ENCODE measurements around the gene EMP3. TPM values are rescaled to one million over a fixed set of nuclear protein-coding genes. Genes with fewer than 3 reads are reported as not detected.

The EMP3 gene
- 14.5 and 33.8 TPM in 2 replicates for total RNA-seq (2014; rRNA removed; shearing (Covaris generic))
- 21.1 and 23.1 TPM in 2 replicates for total RNA-seq (2022)
- Bru-seq, nascent RNA = percentile 45 among the genes with signal in this experiment
- percentile 49 among the genes with signal in this experiment for BruChase-seq, experiment 1, labeled RNA remaining after a 6-hour chase
- BruChase-seq, experiment 2, labeled RNA remaining after a 2-hour chase = percentile 47 among the genes with signal in this experiment
- long read RNA-seq, transcript EMP3-201 (5 exons, 876 nt) = major isoform, 7 of 49 reads
- long read RNA-seq, partial matches to known transcripts = 32 of 49 reads
- long read RNA-seq, other reads (novel, unspliced or antisense) = 10 of 49 reads

- intact Hi-C loops (cut with micrococcal nuclease; ENCODE audit: unreplicated experiment) = no loop called here
- POLR2A ChIA-PET = no interaction called here
- Histone ChIP-seq H4K20me1 (ENCODE audit: insufficient read depth, low read length) (no peaks in the 10 kb centered on the region), H3K4me3 (ENCODE audit: low read depth, low read length, poor library complexity, severe bottlenecking) (peak within 1 kb of the TSS; percentile 63), H3K4me2 (ENCODE audit: low read length) (peak within 1 kb of the TSS; percentile 69), H3K79me2 (ENCODE audit: insufficient read depth, low read depth, low read length) (peaks cover 6% of the 10 kb centered on the region; the same call in 1 of the 2 replicates), H3K4me1 (ENCODE audit: insufficient read depth, low read length, poor library complexity, severe bottlenecking) (peaks cover 52% of the 10 kb centered on the region), H2AFZ (ENCODE audit: low read length) (peak within 1 kb of the TSS; percentile 58; the same call in 1 of the 2 replicates), H3K27ac (ENCODE audit: low read depth, low read length, poor library complexity, severe bottlenecking) (peak within 1 kb of the TSS; percentile 42), H3K36me3 (ENCODE audit: insufficient read depth, low read length) (peaks cover 7% of the 10 kb centered on the region), H3K9me2 (ENCODE audit: insufficient read depth, low read length) (no peaks in the 10 kb centered on the region), H3K9me3 (ENCODE audit: low read length) (peaks cover 7% of the 10 kb centered on the region; the same call in 1 of the 2 replicates)
- CTCF ChIA-PET (ENCODE audit: unreplicated experiment) = no interaction called here
- peak; percentile 51 for DNase-seq (ENCODE audit: low spot score)
- TF ChIP-seq CTCF (conservative IDR thresholded peaks at IDR 0.05; ENCODE audit: low read length) (no peak), EZH2phosphoT487 (IDR thresholded peaks at IDR 0.05; ENCODE audit: borderline replicate concordance, low read depth, low read length) (no peak)
- BruUV-seq (replicated peaks) = no TSS peak
Measured at GRCh38 chr19:48325265-48325910, at the start of gene EMP3. Gene EMP3, plus strand, starts transcription at chr19:48325552. Its CDS starts 1,293 bp downstream, at chr19:48326845.

- no peak for TF ChIP-seq EZH2phosphoT487 (IDR thresholded peaks at IDR 0.05; ENCODE audit: borderline replicate concordance, low read depth, low read length)
- TF ChIP-seq CTCF (conservative IDR thresholded peaks at IDR 0.05; ENCODE audit: low read length) = no peak
- H3K4me3 ChIP-seq (ENCODE audit: low read depth, low read length, poor library complexity, severe bottlenecking) = no peak overlapping the region
- ChIA-PET POLR2A (no interaction called here), CTCF (ENCODE audit: unreplicated experiment) (no interaction called here)
- no peak for DNase-seq (ENCODE audit: low spot score)
- no peaks in the 10 kb centered on the region for H3K79me2 ChIP-seq (ENCODE audit: insufficient read depth, low read depth, low read length)
- H3K4me2 ChIP-seq (ENCODE audit: low read length) = no peak overlapping the region
- no peaks in the 10 kb centered on the region for H3K9me2 ChIP-seq (ENCODE audit: insufficient read depth, low read length)
- no peak overlapping the region for H3K27ac ChIP-seq (ENCODE audit: low read depth, low read length, poor library complexity, severe bottlenecking)
- H3K9me3 ChIP-seq (ENCODE audit: low read length) = 0 out of 2 replicates have a peak, but pooled peaks cover 6% of the 10 kb centered on the region
- H2AFZ ChIP-seq (ENCODE audit: low read length) = no peak overlapping the region
- no peaks in the 10 kb centered on the region for H3K36me3 ChIP-seq (ENCODE audit: insufficient read depth, low read length)
- H4K20me1 ChIP-seq (ENCODE audit: insufficient read depth, low read length) = no peaks in the 10 kb centered on the region
- no TSS peak for BruUV-seq (replicated peaks)
- H3K4me1 ChIP-seq (ENCODE audit: insufficient read depth, low read length, poor library complexity, severe bottlenecking) = no peaks in the 10 kb centered on the region
- intact Hi-C loops (cut with micrococcal nuclease; ENCODE audit: unreplicated experiment) = no loop called here
Measured at GRCh38 chr19:48279747-48280146, 45.6 kb upstream of the EMP3 start.

GRCh38 chr19:48283908-48284307, 41.4 kb upstream of the EMP3 start:
- no peak for DNase-seq (ENCODE audit: low spot score)
- CTCF ChIA-PET (ENCODE audit: unreplicated experiment) = no interaction called here
- intact Hi-C loops (cut with micrococcal nuclease; ENCODE audit: unreplicated experiment) = no loop called here
- H3K36me3 ChIP-seq (ENCODE audit: insufficient read depth, low read length) = no peaks in the 10 kb centered on the region
- no peak overlapping the region for H3K4me3 ChIP-seq (ENCODE audit: low read depth, low read length, poor library complexity, severe bottlenecking)
- 0 out of 2 replicates have a peak, but pooled peaks cover 6% of the 10 kb centered on the region for H3K9me3 ChIP-seq (ENCODE audit: low read length)
- no peak for TF ChIP-seq EZH2phosphoT487 (IDR thresholded peaks at IDR 0.05; ENCODE audit: borderline replicate concordance, low read depth, low read length)
- no peak for TF ChIP-seq CTCF (conservative IDR thresholded peaks at IDR 0.05; ENCODE audit: low read length)
- POLR2A ChIA-PET = no interaction called here
- no peak overlapping the region for H2AFZ ChIP-seq (ENCODE audit: low read length)
- no peaks in the 10 kb centered on the region for H3K79me2 ChIP-seq (ENCODE audit: insufficient read depth, low read depth, low read length)
- no peak overlapping the region for H3K4me2 ChIP-seq (ENCODE audit: low read length)
- H3K9me2 ChIP-seq (ENCODE audit: insufficient read depth, low read length) = no peaks in the 10 kb centered on the region
- H3K4me1 ChIP-seq (ENCODE audit: insufficient read depth, low read length, poor library complexity, severe bottlenecking) = no peaks in the 10 kb centered on the region
- H3K27ac ChIP-seq (ENCODE audit: low read depth, low read length, poor library complexity, severe bottlenecking) = no peak overlapping the region
- no TSS peak for BruUV-seq (replicated peaks)
- H4K20me1 ChIP-seq (ENCODE audit: insufficient read depth, low read length) = no peaks in the 10 kb centered on the region
